ENCODE results near the gene PMM2.

PMM2 gene

GRCh38 chr16:8850279-8850885 is 52.7 kb downstream of the PMM2 start:
- DNase-seq (ENCODE audit: low read depth, low spot score): no peak

- DNase-seq (ENCODE audit: low read depth, low spot score): no peak
Observed at GRCh38 chr16:8851761-8852403, 54.2 kb downstream of the PMM2 start.

- no peak for DNase-seq (ENCODE audit: low read depth, low spot score)
Observed at GRCh38 chr16:8852534-8852933, 54.9 kb downstream of the PMM2 start.

GRCh38 chr16:8853150-8853549 is 55.5 kb downstream of the PMM2 start:
- DNase-seq (ENCODE audit: low read depth, low spot score): no peak

- DNase-seq (ENCODE audit: low read depth, low spot score): no peak
Observed at GRCh38 chr16:8853611-8854010, 56.0 kb downstream of the PMM2 start.

GRCh38 chr16:8854298-8854948 is 56.8 kb downstream of the PMM2 start:
- DNase-seq (ENCODE audit: low read depth, low spot score): no peak

GRCh38 chr16:8855051-8855786 is 57.6 kb downstream of the PMM2 start:
- DNase-seq (ENCODE audit: low read depth, low spot score): no peak

- no peak for DNase-seq (ENCODE audit: low read depth, low spot score)
Observed at GRCh38 chr16:8855972-8856371, 58.3 kb downstream of the PMM2 start.

- DNase-seq (ENCODE audit: low read depth, low spot score): no peak
Observed at GRCh38 chr16:8858994-8859912, 61.6 kb downstream of the PMM2 start.

- DNase-seq (ENCODE audit: low read depth, low spot score): no peak
Observed at GRCh38 chr16:8859913-8860881, 62.6 kb downstream of the PMM2 start.

GRCh38 chr16:8861563-8862308 is 64.1 kb downstream of the PMM2 start:
- no peak for DNase-seq (ENCODE audit: low read depth, low spot score)

GRCh38 chr16:8862309-8863130 is 64.9 kb downstream of the PMM2 start:
- DNase-seq (ENCODE audit: low read depth, low spot score): no peak

- DNase-seq (ENCODE audit: low read depth, low spot score): no peak
Observed at GRCh38 chr16:8863594-8864424, 66.2 kb downstream of the PMM2 start.

GRCh38 chr16:8864480-8865110 is 67.0 kb downstream of the PMM2 start:
- no peak for DNase-seq (ENCODE audit: low read depth, low spot score)

GRCh38 chr16:8865145-8865882 is 67.7 kb downstream of the PMM2 start:
- no peak for DNase-seq (ENCODE audit: low read depth, low spot score)

GRCh38 chr16:8866118-8866883 is 68.7 kb downstream of the PMM2 start:
- DNase-seq (ENCODE audit: low read depth, low spot score): no peak
